Right atrium auricular region (tissue), 2 donors: Measurements from ENCODE around the gene KLHDC1. TPM values are rescaled to one million over a fixed set of nuclear protein-coding genes. Genes with fewer than 3 reads are reported as not detected.

Source experiments
- DNase-seq: peaks from one replicate; pipeline ENCODE4 v3.0.0-alpha.2; 2019; ENCODE audit warnings: low spot score
- H3K27ac ChIP-seq, 2 donors: fragments of 200-600 bp; sonication (generic); 1 replicate in 1 of 2; 2 replicates in 1 of 2; pipeline ENCODE4 v1.5.1; 2016 to 2019
- H3K27me3 ChIP-seq, 2 donors: fragments of 200-600 bp; sonication (generic); one replicate each; pipeline versions ENCODE4 v1.5.1 to v1.6.0; 2017 to 2019
- H3K36me3 ChIP-seq: fragments of 200-600 bp; sonication (generic); one replicate; pipeline ENCODE4 v1.5.1; 2016
- H3K4me1 ChIP-seq, 2 donors: fragments of 200-600 bp; sonication (generic); one replicate each; pipeline versions ENCODE4 v1.5.1 to v1.6.0; 2017 to 2019
- H3K4me3 ChIP-seq, 2 donors: fragments of 200-600 bp; sonication (generic); 1 replicate in 1 of 2; 2 replicates in 1 of 2; pipeline ENCODE4 v1.5.1; 2017 to 2019; ENCODE audit warnings: mild to moderate bottlenecking in 1 of 2, moderate library complexity in 1 of 2
- H3K9me3 ChIP-seq, 2 donors: fragments of 200-600 bp; sonication (generic); one replicate each; pipeline ENCODE4 v1.5.1; 2019
- total RNA-seq, 2 donors: library from RNA; depleted of rRNA; stranded (reverse); fragments of >200 nt; gene quantifications; one replicate each; pipeline ENCODE4 v1.1.0, GENCODE V29; 2016
- TF ChIP-seq, protein P1 (sequence below), 2 donors: fragments of 200-600 bp; sonication (generic); IDR thresholded peaks; one replicate each; pipeline ENCODE4 v1.5.1; 2019; ENCODE audit warnings: antibody characterized with exemption in 2 of 2

The KLHDC1 gene
- total RNA-seq, 2 donors from 2014 or later = 5.5 to 9.4 TPM

GRCh38 chr14:49670475-49670874, 22.4 kb upstream of the KLHDC1 start:
- no peaks in the 10 kb centered on the region for H3K27me3 ChIP-seq
- DNase-seq = no peak
- H3K4me3 ChIP-seq = no peak overlapping the region
- TF ChIP-seq, protein P1, sequence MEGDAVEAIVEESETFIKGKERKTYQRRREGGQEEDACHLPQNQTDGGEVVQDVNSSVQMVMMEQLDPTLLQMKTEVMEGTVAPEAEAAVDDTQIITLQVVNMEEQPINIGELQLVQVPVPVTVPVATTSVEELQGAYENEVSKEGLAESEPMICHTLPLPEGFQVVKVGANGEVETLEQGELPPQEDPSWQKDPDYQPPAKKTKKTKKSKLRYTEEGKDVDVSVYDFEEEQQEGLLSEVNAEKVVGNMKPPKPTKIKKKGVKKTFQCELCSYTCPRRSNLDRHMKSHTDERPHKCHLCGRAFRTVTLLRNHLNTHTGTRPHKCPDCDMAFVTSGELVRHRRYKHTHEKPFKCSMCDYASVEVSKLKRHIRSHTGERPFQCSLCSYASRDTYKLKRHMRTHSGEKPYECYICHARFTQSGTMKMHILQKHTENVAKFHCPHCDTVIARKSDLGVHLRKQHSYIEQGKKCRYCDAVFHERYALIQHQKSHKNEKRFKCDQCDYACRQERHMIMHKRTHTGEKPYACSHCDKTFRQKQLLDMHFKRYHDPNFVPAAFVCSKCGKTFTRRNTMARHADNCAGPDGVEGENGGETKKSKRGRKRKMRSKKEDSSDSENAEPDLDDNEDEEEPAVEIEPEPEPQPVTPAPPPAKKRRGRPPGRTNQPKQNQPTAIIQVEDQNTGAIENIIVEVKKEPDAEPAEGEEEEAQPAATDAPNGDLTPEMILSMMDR (IDR thresholded peaks at IDR 0.05) = no peak
- H3K4me1 ChIP-seq = no peaks in the 10 kb centered on the region
- H3K27ac ChIP-seq = no peak overlapping the region
- no peaks in the 10 kb centered on the region for H3K9me3 ChIP-seq
- H3K36me3 ChIP-seq = no peaks in the 10 kb centered on the region

GRCh38 chr14:49673586-49673985, 19.3 kb upstream of the KLHDC1 start:
- no peaks in the 10 kb centered on the region for H3K36me3 ChIP-seq
- H3K9me3 ChIP-seq = no peaks in the 10 kb centered on the region
- H3K4me1 ChIP-seq = no peaks in the 10 kb centered on the region
- no peak overlapping the region for H3K4me3 ChIP-seq
- TF ChIP-seq, protein P1 (IDR thresholded peaks at IDR 0.05) = no peak
- no peak overlapping the region for H3K27ac ChIP-seq
- no peaks in the 10 kb centered on the region for H3K27me3 ChIP-seq
- DNase-seq = no peak

DNA sequence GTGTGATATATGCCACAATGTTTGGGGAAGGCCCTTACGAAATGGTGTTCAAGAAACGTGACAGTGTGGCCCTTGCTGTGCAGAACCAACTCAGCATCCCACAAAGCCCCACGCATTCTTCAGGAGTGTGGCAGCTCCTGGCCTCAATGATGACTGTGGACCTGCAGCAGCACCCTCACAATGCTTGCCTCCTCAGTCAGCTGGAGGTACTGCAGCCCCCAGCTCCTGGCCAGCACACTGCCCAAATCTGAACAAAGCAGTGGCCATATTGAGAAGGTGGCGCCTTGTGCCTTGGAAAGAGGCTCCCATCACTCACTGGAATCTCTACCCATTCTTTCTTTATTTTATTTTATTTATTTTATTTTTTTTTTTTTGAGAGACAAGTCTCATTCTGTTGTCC, 15.3 kb upstream of the KLHDC1 start:
- H3K4me1 ChIP-seq = no peaks in the 10 kb centered on the region
- H3K4me3 ChIP-seq = no peak overlapping the region
- DNase-seq = no peak
- no peaks in the 10 kb centered on the region for H3K9me3 ChIP-seq
- no peaks in the 10 kb centered on the region for H3K36me3 ChIP-seq
- H3K27me3 ChIP-seq = no peaks in the 10 kb centered on the region
- H3K27ac ChIP-seq = no peak overlapping the region
- TF ChIP-seq, protein P1 (IDR thresholded peaks at IDR 0.05) = no peak

DNA sequence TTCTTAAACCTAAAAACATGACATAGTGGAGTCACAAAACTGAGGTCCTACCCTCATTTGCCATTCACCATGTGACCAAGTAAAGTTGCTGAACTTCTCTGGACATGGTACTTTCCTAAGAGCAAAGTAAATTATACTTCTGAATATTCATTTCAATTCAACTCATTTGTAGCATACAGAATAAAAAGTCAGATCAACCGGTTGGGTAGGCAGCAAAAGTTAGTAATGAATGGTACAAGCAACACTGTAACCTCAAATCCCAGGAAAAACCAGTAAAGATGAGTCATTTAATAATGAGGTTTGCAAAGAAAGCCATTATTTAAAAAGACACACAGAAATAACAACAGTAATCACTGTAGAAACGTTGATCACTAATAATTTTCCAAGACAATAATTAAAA, 13.6 kb upstream of the KLHDC1 start:
- Histone ChIP-seq H3K9me3 (no peaks in the 10 kb centered on the region), H3K4me3 (no peak overlapping the region), H3K27me3 (no peaks in the 10 kb centered on the region), H3K4me1 (no peaks in the 10 kb centered on the region), H3K36me3 (no peaks in the 10 kb centered on the region), H3K27ac (no peak overlapping the region)
- DNase-seq = no peak
- TF ChIP-seq, protein P1 (IDR thresholded peaks at IDR 0.05) = no peak

DNA sequence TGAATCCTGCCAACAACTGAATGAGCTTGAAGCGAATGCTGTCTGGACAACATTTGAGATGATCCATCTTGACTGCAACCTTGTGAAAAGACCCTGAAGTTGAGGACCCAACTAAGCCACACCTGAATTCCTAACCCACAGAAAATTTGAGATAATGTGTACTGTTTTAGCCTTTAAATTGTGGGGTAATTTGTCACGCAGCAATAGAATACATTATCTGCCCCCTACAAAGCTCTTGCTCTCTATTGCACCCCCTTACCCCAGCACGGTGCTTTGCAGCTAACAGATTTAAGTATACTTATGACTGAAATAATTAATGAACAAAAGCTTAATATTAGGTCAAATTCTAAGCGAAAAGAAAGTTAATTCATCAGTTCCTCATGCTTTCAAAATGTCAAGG, 6.5 kb upstream of the KLHDC1 start:
- Histone ChIP-seq H3K36me3 (no peaks in the 10 kb centered on the region), H3K27ac (no peak overlapping the region), H3K27me3 (no peaks in the 10 kb centered on the region), H3K4me3 (no peak overlapping the region), H3K9me3 (no peaks in the 10 kb centered on the region), H3K4me1 (peaks cover 0 to 11% of the 10 kb centered on the region in 2 donors)
- TF ChIP-seq, protein P1 (IDR thresholded peaks at IDR 0.05) = no peak
- no peak for DNase-seq

DNA sequence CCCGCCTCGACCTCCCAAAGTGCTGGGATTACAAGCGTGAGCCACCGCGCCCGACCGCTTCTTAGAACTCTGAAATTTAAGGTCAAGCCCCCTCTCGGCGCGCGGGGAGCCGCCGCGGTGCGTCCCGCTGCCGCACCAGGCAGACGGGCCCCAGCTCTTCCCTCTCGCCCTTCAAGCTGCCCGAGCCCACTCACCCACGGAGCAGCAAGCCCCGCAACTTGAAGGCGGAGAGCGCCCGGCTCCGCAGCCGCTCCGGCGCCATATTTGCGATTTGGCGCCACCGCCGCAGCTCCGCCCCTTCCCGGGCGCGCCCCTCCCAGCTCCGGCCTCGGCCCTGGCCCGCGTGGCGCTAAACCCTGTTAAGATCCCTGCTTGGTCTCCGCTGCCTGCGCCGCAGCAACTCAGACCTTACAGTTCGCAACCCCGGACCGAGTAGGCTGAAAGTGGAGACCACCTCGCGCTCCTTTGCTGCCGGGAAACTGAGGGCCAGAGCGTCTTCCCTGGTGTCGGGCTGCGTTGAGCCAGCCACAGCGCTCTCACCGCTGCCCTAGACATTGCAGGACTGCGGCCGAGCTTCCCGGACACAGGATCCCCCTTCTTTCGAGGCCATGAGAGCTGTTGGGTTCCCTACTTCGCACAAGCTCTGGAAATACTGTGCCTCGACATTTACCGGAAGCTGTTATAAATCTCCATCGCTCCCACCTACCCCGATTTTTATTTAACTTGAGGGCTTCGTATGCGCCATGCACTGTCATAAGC, 4.8 kb upstream of the KLHDC1 start, which contains the start of gene POLE2:
Gene POLE2 (minus strand): TSS at position 273 of the 759 bp plus-strand sequence. CDS start 11 bp downstream, at position 262.
- DNase-seq = peak; percentile 70
- Histone ChIP-seq H3K4me3 (peak within 1 kb of the TSS; percentile 62 to 78), H3K27ac (peak within 1 kb of the TSS; percentile 74 to 82), H3K9me3 (no peaks in the 10 kb centered on the region), H3K4me1 (peaks cover 0 to 11% of the 10 kb centered on the region in 2 donors), H3K27me3 (no peaks in the 10 kb centered on the region), H3K36me3 (no peaks in the 10 kb centered on the region)
- TF ChIP-seq, protein P1 (IDR thresholded peaks at IDR 0.05) = no peak
